ENCODE measurements around the gene XYLT1. TPM values are rescaled to one million over a fixed set of nuclear protein-coding genes. Genes with fewer than 3 reads are reported as not detected.

Gene XYLT1
- total and polyA plus RNA-seq, 12 donors = 0.29 to 4.0 (median 1.6) TPM

GRCh38 chr16:17061326-17061725 is 409.4 kb downstream of the XYLT1 start:
- Histone ChIP-seq H3K4me1 (no peaks in the 10 kb centered on the region), H3K4me3 (no peak overlapping the region), H3K36me3 (no peaks in the 10 kb centered on the region), H3K27me3 (peaks cover 0 to 25% (median 10%) of the 10 kb centered on the region in 7 donors), H3K27ac (no peak overlapping the region), H3K9me3 (no peaks in the 10 kb centered on the region)
- 89 to 91% methylated on average over 2 of the region's 2 CpGs for WGBS, 2 donors
- intact Hi-C loops (cut with DNase I) = no loop called here
- TF ChIP-seq, protein P1, sequence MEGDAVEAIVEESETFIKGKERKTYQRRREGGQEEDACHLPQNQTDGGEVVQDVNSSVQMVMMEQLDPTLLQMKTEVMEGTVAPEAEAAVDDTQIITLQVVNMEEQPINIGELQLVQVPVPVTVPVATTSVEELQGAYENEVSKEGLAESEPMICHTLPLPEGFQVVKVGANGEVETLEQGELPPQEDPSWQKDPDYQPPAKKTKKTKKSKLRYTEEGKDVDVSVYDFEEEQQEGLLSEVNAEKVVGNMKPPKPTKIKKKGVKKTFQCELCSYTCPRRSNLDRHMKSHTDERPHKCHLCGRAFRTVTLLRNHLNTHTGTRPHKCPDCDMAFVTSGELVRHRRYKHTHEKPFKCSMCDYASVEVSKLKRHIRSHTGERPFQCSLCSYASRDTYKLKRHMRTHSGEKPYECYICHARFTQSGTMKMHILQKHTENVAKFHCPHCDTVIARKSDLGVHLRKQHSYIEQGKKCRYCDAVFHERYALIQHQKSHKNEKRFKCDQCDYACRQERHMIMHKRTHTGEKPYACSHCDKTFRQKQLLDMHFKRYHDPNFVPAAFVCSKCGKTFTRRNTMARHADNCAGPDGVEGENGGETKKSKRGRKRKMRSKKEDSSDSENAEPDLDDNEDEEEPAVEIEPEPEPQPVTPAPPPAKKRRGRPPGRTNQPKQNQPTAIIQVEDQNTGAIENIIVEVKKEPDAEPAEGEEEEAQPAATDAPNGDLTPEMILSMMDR (IDR thresholded peaks at IDR 0.05) = no peak
- ATAC-seq (no peak), DNase-seq (no peak)

GRCh38 chr16:17058471-17058870 is 412.3 kb downstream of the XYLT1 start:
- TF ChIP-seq, protein P1 (IDR thresholded peaks at IDR 0.05) = no peak
- ATAC-seq = no peak

DNA sequence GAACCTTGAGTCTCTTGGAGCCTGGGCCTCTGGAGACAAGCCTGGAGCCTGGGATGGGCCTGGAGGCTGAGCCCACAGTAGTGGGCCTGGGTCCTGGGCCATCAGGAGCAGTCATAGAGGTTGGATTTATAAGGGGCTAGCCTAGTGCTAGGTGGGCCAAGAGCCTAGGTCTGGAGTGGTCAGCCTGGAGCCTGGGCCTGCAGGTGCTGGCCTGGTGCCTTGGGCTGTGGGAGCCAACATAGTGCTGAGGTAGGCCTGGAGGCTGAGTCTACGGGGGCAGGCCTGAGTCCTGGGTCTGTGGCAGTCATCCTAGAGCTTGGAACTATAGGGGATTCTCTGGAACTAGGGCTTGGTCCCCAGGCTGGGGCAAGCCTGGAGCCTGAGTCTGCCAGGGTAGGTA is 414.1 kb downstream of the XYLT1 start:
- H3K4me3 ChIP-seq = no peak overlapping the region
- TF ChIP-seq, protein P1 (IDR thresholded peaks at IDR 0.05) = no peak
- H3K4me1 ChIP-seq = no peaks in the 10 kb centered on the region
- no peaks in the 10 kb centered on the region for H3K36me3 ChIP-seq
- peaks cover 0 to 28% (median 0%) of the 10 kb centered on the region in 11 donors for H3K9me3 ChIP-seq
- 60 to 73% methylated on average over 1 of the region's 1 CpG for WGBS, 2 donors
- H3K27me3 ChIP-seq = peaks cover 0 to 5% (median 0%) of the 10 kb centered on the region in 7 donors
- DNase-seq = no peak
- no peak for ATAC-seq
- no peak overlapping the region for H3K27ac ChIP-seq
- intact Hi-C loops (cut with DNase I) = loop anchor here in 1 of 10 donors (10.0 kb wide), 1 partner anchor 58 kb away; no protein-coding TSS in a partner anchor

More at GRCh38 chr16:17058471-17058870, 412.3 kb downstream of the XYLT1 start:
- H3K27ac ChIP-seq = no peak overlapping the region
- H3K36me3 ChIP-seq = no peaks in the 10 kb centered on the region
- intact Hi-C loops (cut with DNase I) = loop anchor here in 1 of 10 donors (10.0 kb wide), 1 partner anchor 56 kb away; no protein-coding TSS in a partner anchor
- H3K9me3 ChIP-seq = peaks cover 0 to 17% (median 0%) of the 10 kb centered on the region in 11 donors
- DNase-seq = no peak
- H3K27me3 ChIP-seq = peaks cover 0 to 15% (median 5%) of the 10 kb centered on the region in 7 donors
- 41 to 47% methylated on average over 7 of the region's 7 CpGs for WGBS, 2 donors
- H3K4me1 ChIP-seq = no peaks in the 10 kb centered on the region
- H3K4me3 ChIP-seq = no peak overlapping the region

DNA sequence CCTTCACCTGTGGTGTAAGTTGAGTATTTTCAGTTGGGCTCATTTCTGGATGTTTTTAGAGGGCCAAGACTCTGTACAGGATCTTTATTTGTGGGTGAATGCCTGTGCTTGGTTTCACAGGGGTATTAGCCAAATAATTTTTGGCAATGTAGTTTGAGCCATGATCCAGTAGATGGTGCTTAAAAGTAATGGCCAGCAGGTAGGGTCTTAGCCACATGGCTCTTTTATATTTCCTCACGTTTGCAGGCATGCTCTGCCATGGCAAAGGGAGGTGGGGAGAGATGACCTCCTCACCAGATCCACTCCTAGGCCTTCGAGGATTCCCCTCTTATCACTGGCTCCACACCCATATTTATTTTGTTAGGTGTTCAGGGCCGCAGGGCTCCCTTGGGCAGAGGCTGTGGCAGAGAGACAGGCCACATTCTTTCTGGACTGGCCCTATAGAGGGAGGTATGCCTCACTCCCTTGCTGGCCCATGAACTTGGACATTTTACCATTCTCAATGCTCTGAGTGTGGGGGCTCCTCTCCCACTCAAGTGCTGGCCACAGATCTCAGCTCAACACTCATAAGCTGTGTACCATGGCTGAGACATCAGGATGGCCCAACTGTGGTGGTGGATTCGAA is 417.1 kb downstream of the XYLT1 start:
- no peaks in the 10 kb centered on the region for H3K36me3 ChIP-seq
- peaks cover 0 to 47% (median 0%) of the 10 kb centered on the region in 11 donors for H3K9me3 ChIP-seq
- TF ChIP-seq, protein P1 (IDR thresholded peaks at IDR 0.05) = no peak
- H3K27ac ChIP-seq = no peak overlapping the region
- intact Hi-C loops (cut with DNase I) = loop anchor here in 1 of 10 donors (10.0 kb wide), 1 partner anchor 61 kb away; no protein-coding TSS in a partner anchor
- ATAC-seq (no peak), DNase-seq (no peak)
- peaks cover 0 to under 1% (median 0%) of the 10 kb centered on the region in 7 donors for H3K27me3 ChIP-seq
- H3K4me3 ChIP-seq = no peak overlapping the region
- WGBS, 2 donors = 37 to 39% methylated on average over 4 of the region's 4 CpGs
- H3K4me1 ChIP-seq = no peaks in the 10 kb centered on the region

Measured in heart right ventricle (tissue), 16 donors.